H1 (cell line): Measurements from ENCODE around the gene GRAPL. TPM values are rescaled to one million over a fixed set of nuclear protein-coding genes. Genes with fewer than 3 reads are reported as not detected.
"Not testable (repeated sequence)": the region's sequence is repeated elsewhere in the genome, so short reads cannot be mapped to it uniquely, and the experiment has no call there.

Source experiments
- CTCF ChIA-PET: fragments of 300-600 bp; sonication (Branson Sonifier 250); formaldehyde crosslinking; loops from one replicate; lab custom pipeline; 2021; ENCODE audit not compliant: partially characterized antibody; lab: Charles Lee
- POLR2A ChIA-PET: fragments of 300-600 bp; sonication (Branson Sonifier 250); formaldehyde crosslinking; loops from one replicate; lab custom pipeline; 2021; ENCODE audit warnings: inconsistent platforms; ENCODE audit not compliant: partially characterized antibody; lab: Charles Lee
- DNase-seq, 2 experiments: peaks; one replicate each; pipeline versions ENCODE4 v3.0.0 to v3.0.0-alpha.2; 2010 to 2022; ENCODE audit warnings: low spot score in 2 of 2, low read depth in 1 of 2, mixed read lengths in 1 of 2
- FAIRE-seq: peaks from 2 replicates; lab custom pipeline; 2011; peaks lifted over from hg19 to GRCh38; lab: Jason Lieb, UNC
- H2AFZ ChIP-seq: 2 replicates; pipeline ENCODE4 v1.8.1; 2012; ENCODE audit warnings: low read length, inconsistent platforms
- H2AK5ac ChIP-seq: 2 replicates; pipeline ENCODE4 v1.6.1; 2013; ENCODE audit warnings: low read depth, low read length
- H2BK120ac ChIP-seq: replicated peaks from 2 replicates; pipeline ENCODE3; 2013; ENCODE audit warnings: low read depth, low read length, inconsistent platforms
- H2BK12ac ChIP-seq: 2 replicates; pipeline ENCODE4 v1.6.1; 2013; ENCODE audit warnings: low read depth, low read length
- H2BK15ac ChIP-seq: 2 replicates; pipeline ENCODE4 v1.6.1; 2013; ENCODE audit warnings: low read length
- H2BK20ac ChIP-seq: 2 replicates; pipeline ENCODE4 v1.6.1; 2013; ENCODE audit warnings: low read length
- H2BK5ac ChIP-seq: 2 replicates; pipeline ENCODE4 v1.6.1; 2013; ENCODE audit warnings: low read depth, low read length
- H3K14ac ChIP-seq: 2 replicates; pipeline ENCODE4 v1.6.1; 2013; ENCODE audit warnings: inconsistent platforms; ENCODE audit not compliant: insufficient read length
- H3K18ac ChIP-seq: 2 replicates; pipeline ENCODE4 v1.6.1; 2013; ENCODE audit warnings: low read length; ENCODE audit errors: extremely low read depth
- H3K23ac ChIP-seq: 2 replicates; pipeline ENCODE4 v1.6.1; 2013; ENCODE audit warnings: inconsistent platforms; ENCODE audit not compliant: insufficient read length
- H3K23me2 ChIP-seq: 2 replicates; pipeline ENCODE4 v1.6.1; 2013; ENCODE audit warnings: low read depth, low read length
- H3K27ac ChIP-seq: 2 replicates; pipeline ENCODE4 v1.6.1; 2011; ENCODE audit warnings: low read depth, low read length, inconsistent platforms
- H3K27me3 ChIP-seq, 4 experiments: replicated peaks in 1 of 4; 1 replicate in 1 of 4; 2 replicates in 3 of 4; pipeline versions ENCODE4 v1.6.1 to v1.8.1; 2011 to 2013; ENCODE audit warnings: low read length in 3 of 4, mild to moderate bottlenecking in 3 of 4, inconsistent platforms in 2 of 4, mixed read lengths in 2 of 4, moderate library complexity in 1 of 4; ENCODE audit not compliant: control insufficient read depth in 3 of 4, insufficient read depth in 3 of 4; ENCODE audit errors: extremely low read depth in 1 of 4
- H3K36me3 ChIP-seq, 4 experiments: 2 replicates each; pipeline versions ENCODE4 v1.6.1 to v1.8.1; 2011 to 2013; ENCODE audit warnings: mild to moderate bottlenecking in 4 of 4, low read length in 3 of 4, moderate library complexity in 2 of 4, control low read depth in 1 of 4, inconsistent platforms in 1 of 4; ENCODE audit not compliant: insufficient read depth in 4 of 4, control insufficient read depth in 2 of 4
- H3K4ac ChIP-seq: replicated peaks from 2 replicates; pipeline ENCODE3; 2013; ENCODE audit warnings: low read length, low read depth, mixed read lengths, inconsistent platforms; ENCODE audit not compliant: insufficient read length
- H3K4me1 ChIP-seq, 4 experiments: replicated peaks in 1 of 4; 1 replicate in 1 of 4; 2 replicates in 3 of 4; pipeline versions ENCODE4 v1.6.1 to v1.8.1; 2011 to 2013; ENCODE audit warnings: low read length in 3 of 4, inconsistent platforms in 2 of 4, mixed read lengths in 1 of 4; ENCODE audit not compliant: insufficient read depth in 4 of 4, control insufficient read depth in 3 of 4
- H3K4me2 ChIP-seq, 2 experiments: 2 replicates each; pipeline versions ENCODE4 v1.6.1 to v1.8.1; 2011 to 2013; ENCODE audit warnings: low read depth in 2 of 2, low read length in 2 of 2, control low read depth in 1 of 2, inconsistent platforms in 1 of 2, mild to moderate bottlenecking in 1 of 2; ENCODE audit not compliant: insufficient read depth in 1 of 2
- H3K4me3 ChIP-seq, 4 experiments: fragments of 200-600, 300-600 bp in 1 of 4; sonication (generic), shearing (Covaris generic), sonication (Bioruptor Twin) in 1 of 4; 2 replicates each; pipeline versions ENCODE4 v1.5.1 to v1.8.1; 2011 to 2016; ENCODE audit warnings: low read length in 4 of 4, low read depth in 3 of 4, control low read depth in 2 of 4, inconsistent platforms in 2 of 4, mild to moderate bottlenecking in 2 of 4, mixed read lengths in 1 of 4, moderate library complexity in 1 of 4; ENCODE audit not compliant: insufficient read depth in 2 of 4; ENCODE audit errors: extremely low read depth in 1 of 4
- H3K56ac ChIP-seq: replicated peaks from 2 replicates; pipeline ENCODE3; 2013; ENCODE audit warnings: low read depth, mild to moderate bottlenecking, mixed read lengths, low read length, inconsistent platforms; ENCODE audit not compliant: insufficient read length
- H3K79me1 ChIP-seq: 2 replicates; pipeline ENCODE4 v1.6.1; 2013; ENCODE audit warnings: low read depth, low read length, control low read depth
- H3K79me2 ChIP-seq, 2 experiments: 2 replicates each; pipeline versions ENCODE4 v1.6.1 to v1.8.1; 2012 to 2013; ENCODE audit warnings: low read length in 2 of 2, mild to moderate bottlenecking in 2 of 2, inconsistent platforms in 1 of 2; ENCODE audit not compliant: insufficient read depth in 2 of 2, control insufficient read depth in 1 of 2
- H3K9ac ChIP-seq, 4 experiments: replicated peaks in 1 of 4; 1 replicate in 1 of 4; 2 replicates in 3 of 4; pipeline versions ENCODE4 v1.6.1 to v1.8.1; 2011 to 2013; ENCODE audit warnings: low read depth in 3 of 4, low read length in 3 of 4, control low read depth in 2 of 4, mild to moderate bottlenecking in 2 of 4, moderate library complexity in 2 of 4, inconsistent platforms in 1 of 4; ENCODE audit errors: extremely low read depth in 1 of 4
- H3K9me3 ChIP-seq, 2 experiments: 2 replicates each; pipeline versions ENCODE4 v1.6.1 to v1.8.1; 2012 to 2013; ENCODE audit warnings: mild to moderate bottlenecking in 2 of 2, moderate library complexity in 2 of 2, control low read depth in 1 of 2, inconsistent platforms in 1 of 2, low read depth in 1 of 2, low read length in 1 of 2, mixed read lengths in 1 of 2; ENCODE audit not compliant: insufficient read depth in 2 of 2
- H4K20me1 ChIP-seq, 2 experiments: replicated peaks in 1 of 2; 2 replicates each; pipeline versions ENCODE3 to v1.8.1; 2011 to 2013; ENCODE audit warnings: inconsistent platforms in 2 of 2, low read length in 2 of 2, mild to moderate bottlenecking in 1 of 2; ENCODE audit not compliant: insufficient read depth in 2 of 2, control insufficient read depth in 1 of 2
- H4K5ac ChIP-seq: 2 replicates; pipeline ENCODE4 v1.6.1; 2013; ENCODE audit warnings: low read length, low read depth, mixed read lengths, inconsistent platforms; ENCODE audit not compliant: insufficient read length
- H4K8ac ChIP-seq: 2 replicates; pipeline ENCODE4 v1.8.0; 2013; ENCODE audit warnings: mild to moderate bottlenecking, moderate library complexity, low read length, inconsistent platforms; ENCODE audit not compliant: insufficient read depth; ENCODE audit errors: extremely low read depth
- H4K91ac ChIP-seq: replicated peaks from 2 replicates; pipeline ENCODE3; 2013; ENCODE audit warnings: low read length, mixed read lengths, inconsistent platforms; ENCODE audit not compliant: insufficient read length
- WGBS, 2 experiments: shearing (Covaris generic) in 1 of 2; methylation state at CpG; one replicate each; pipeline versions ENCODE4 v1.1.6 to v1.1.7; 2013 to 2015; ENCODE audit warnings: low lambda C conversion rate in 2 of 2, mixed read lengths in 2 of 2, inconsistent platforms in 1 of 2, low coverage in 1 of 2, missing lambda C conversion rate in 1 of 2; ENCODE audit not compliant: insufficient replicate concordance in 2 of 2, insufficient coverage in 1 of 2, insufficient read length in 1 of 2; ENCODE audit errors: extremely low coverage in 1 of 2, missing lambda C conversion rate in 1 of 2; 5-methylcytosine and 5-hydroxymethylcytosine counted together
- polyA plus RNA-seq, 7 experiments: library from polyadenylated mRNA; depleted of rRNA in 3 of 7; stranded (reverse) in 5 of 7; unstranded in 2 of 7; fragments of >200 nt in 5 of 7; fragments of 200-250 nt in 2 of 7; gene quantifications; 1 replicate in 5 of 7; 2 replicates in 1 of 7; 4 replicates in 1 of 7; pipeline versions ENCODE4 v1.2.1 to v1.2.3, GENCODE V29; 2011 to 2013; ENCODE audit warnings: missing spikeins in 2 of 7, mixed read lengths in 2 of 7
- total RNA-seq: library from RNA; stranded (reverse); fragmentation: NEBNext Ultra II Directional; extraction: Animal tissue kit (Norgen Biotek cat#: 25700); gene quantifications from 2 replicates; pipeline ENCODE4 v1.2.1, GENCODE V29; 2021

The GRAPL gene
- total and polyA plus RNA-seq, 2 of the 8 experiments (the other 6 are each of a cell fraction or from before 2014, with no cell fraction given) = 0.15 TPM; not detected in 1

DNA sequence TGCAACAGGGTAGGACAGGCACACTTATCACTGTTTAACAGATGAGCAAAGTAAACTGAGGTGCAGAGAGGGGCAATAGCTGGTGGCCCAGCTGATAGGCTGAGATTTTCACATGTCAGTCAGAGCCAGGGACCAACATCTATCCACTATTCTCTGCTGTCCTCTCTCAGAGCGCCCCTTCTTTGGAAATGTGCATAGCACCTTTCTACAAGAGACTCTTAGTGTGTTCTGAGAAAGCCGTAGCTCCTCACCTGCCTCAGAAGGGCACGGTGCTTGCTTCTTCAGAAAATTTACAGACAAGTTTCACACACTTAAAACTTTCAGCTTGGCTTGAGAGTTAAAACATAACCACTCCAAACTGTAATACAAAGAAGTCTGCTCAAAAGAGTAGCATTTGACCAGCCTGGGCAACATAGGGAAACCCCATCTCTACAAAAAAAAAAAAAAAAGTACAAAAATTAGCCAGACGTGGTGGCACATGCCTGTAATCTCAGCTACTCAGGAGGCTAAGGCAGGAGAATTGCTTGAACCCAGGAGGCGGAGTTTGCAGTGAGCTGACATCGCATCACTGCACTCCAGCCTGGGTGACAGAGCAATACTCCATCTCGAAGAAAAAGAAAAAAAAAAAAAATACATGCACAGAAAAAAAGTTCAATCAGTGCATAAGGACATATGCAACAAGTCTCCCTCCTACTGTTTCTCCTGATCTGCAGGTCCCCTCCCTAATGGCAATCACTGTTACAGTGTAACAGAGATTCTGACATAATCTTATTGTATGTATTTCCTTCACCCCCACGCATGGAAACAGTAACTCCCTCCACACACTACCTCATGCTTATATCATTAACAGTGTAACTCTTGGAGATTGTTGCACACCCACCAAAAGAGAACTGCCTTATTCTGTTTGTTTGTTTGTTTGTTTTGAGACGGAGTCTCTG is 23.6 kb downstream of the GRAPL start:
- H3K9me3 ChIP-seq, H3K56ac ChIP-seq, H2AK5ac ChIP-seq, H3K27ac ChIP-seq, DNase-seq, H3K23me2 ChIP-seq, H3K27me3 ChIP-seq, H3K9ac ChIP-seq, H3K4me3 ChIP-seq, H2AFZ ChIP-seq, H3K23ac ChIP-seq, H4K5ac ChIP-seq, H2BK20ac ChIP-seq, H4K20me1 ChIP-seq, H3K4me2 ChIP-seq, H3K79me2 ChIP-seq, H3K79me1 ChIP-seq, H2BK5ac ChIP-seq, H4K91ac ChIP-seq, FAIRE-seq, H4K8ac ChIP-seq, H2BK120ac ChIP-seq, H2BK12ac ChIP-seq, POLR2A ChIA-PET, H3K36me3 ChIP-seq, H3K4me1 ChIP-seq, H3K18ac ChIP-seq, CTCF ChIA-PET, H3K14ac ChIP-seq, H3K4ac ChIP-seq, H2BK15ac ChIP-seq: not testable (repeated sequence)
- no CpG with 5 or more reads among the region's 9 CpGs for WGBS, 2 experiments

DNA sequence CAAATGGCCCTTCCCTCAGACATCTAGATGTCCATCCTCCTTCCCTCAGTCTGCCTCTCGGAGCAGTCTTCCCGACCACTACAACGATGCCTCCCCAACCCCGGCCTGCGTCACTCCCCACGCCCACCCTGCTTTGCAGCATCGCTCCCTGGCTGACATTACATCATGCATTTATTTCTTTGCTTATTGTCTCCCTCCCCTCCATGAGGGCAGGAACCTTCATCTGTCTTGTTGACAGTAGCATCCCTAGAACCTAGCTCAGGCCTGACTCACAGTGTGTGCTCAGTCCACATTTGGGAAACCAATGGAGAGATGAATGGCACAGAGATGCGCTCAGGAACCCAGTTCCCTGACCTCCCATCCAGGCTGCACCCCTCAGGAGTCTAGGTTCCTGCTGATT is 30.2 kb downstream of the GRAPL start:
- H4K91ac ChIP-seq, H4K8ac ChIP-seq, H3K9me3 ChIP-seq, H2BK12ac ChIP-seq, H4K5ac ChIP-seq, DNase-seq, H2AFZ ChIP-seq, H3K23ac ChIP-seq, H3K56ac ChIP-seq, H3K23me2 ChIP-seq, H2BK15ac ChIP-seq, H3K14ac ChIP-seq, H3K4me2 ChIP-seq, H3K18ac ChIP-seq, H2BK5ac ChIP-seq, H2BK20ac ChIP-seq, H3K27ac ChIP-seq, H4K20me1 ChIP-seq, FAIRE-seq, H3K27me3 ChIP-seq, H3K79me1 ChIP-seq, POLR2A ChIA-PET, H3K36me3 ChIP-seq, CTCF ChIA-PET, H2AK5ac ChIP-seq, H3K79me2 ChIP-seq, H3K4me3 ChIP-seq, H3K9ac ChIP-seq, H3K4ac ChIP-seq, H3K4me1 ChIP-seq, H2BK120ac ChIP-seq: not testable (repeated sequence)
- WGBS, 2 experiments = no CpG with 5 or more reads among the region's 8 CpGs
